IgD-negative memory B cell (primary cell): ENCODE measurements around the gene SND1. TPM values are rescaled to one million over a fixed set of nuclear protein-coding genes. Genes with fewer than 3 reads are reported as not detected.

Experiments used
- H3K27ac Mint-ChIP-seq, 3 donors: one replicate each; pipeline ENCODE4 v1.8.0; 2020 to 2022; ENCODE audit warnings: mild to moderate bottlenecking in 3 of 3, mixed read lengths in 3 of 3, moderate library complexity in 1 of 3
- H3K27me3 Mint-ChIP-seq: one replicate; pipeline ENCODE4 v1.8.0; 2021; ENCODE audit warnings: mixed read lengths
- H3K36me3 Mint-ChIP-seq: one replicate; pipeline ENCODE4 v1.8.0; 2020; ENCODE audit warnings: mild to moderate bottlenecking, mixed read lengths
- H3K4me1 Mint-ChIP-seq, 3 donors: one replicate each; pipeline ENCODE4 v1.8.0; 2020 to 2022; ENCODE audit warnings: mixed read lengths in 3 of 3, mild to moderate bottlenecking in 1 of 3
- H3K4me3 Mint-ChIP-seq, 4 donors: one replicate each; pipeline ENCODE4 v1.8.0; 2020 to 2022; ENCODE audit warnings: mild to moderate bottlenecking in 4 of 4, mixed read lengths in 4 of 4, moderate library complexity in 3 of 4
- H3K9me3 Mint-ChIP-seq, 3 donors: one replicate each; pipeline ENCODE4 v1.8.0; 2020 to 2021; ENCODE audit warnings: mixed read lengths in 3 of 3, mild to moderate bottlenecking in 1 of 3
- polyA plus RNA-seq: library from polyadenylated mRNA; unstranded; fragments of 300-500 nt; fragmentation: Illumina TruSeq; gene quantifications from one replicate; pipeline ENCODE4 v1.2.3, GENCODE V29; 2021

Gene SND1
- polyA plus RNA-seq, 1 donor from 2014 or later, result 138 TPM

GRCh38 chr7:127916735-127917134 is 264.7 kb downstream of the SND1 start:
- Mint-ChIP-seq H3K9me3 (no peaks in the 10 kb centered on the region), H3K36me3 (no peaks in the 10 kb centered on the region), H3K4me1 (peaks cover 13 to 37% (median 31%) of the 10 kb centered on the region in 3 donors), H3K27ac (no peak overlapping the region), H3K4me3 (no peak overlapping the region), H3K27me3 (no peaks in the 10 kb centered on the region)

- H3K4me1 Mint-ChIP-seq, result peaks cover 15 to 32% (median 27%) of the 10 kb centered on the region in 3 donors
- H3K36me3 Mint-ChIP-seq, result no peaks in the 10 kb centered on the region
- H3K27me3 Mint-ChIP-seq, result no peaks in the 10 kb centered on the region
- H3K4me3 Mint-ChIP-seq, result no peak overlapping the region
- H3K9me3 Mint-ChIP-seq, result no peaks in the 10 kb centered on the region
- H3K27ac Mint-ChIP-seq, result no peak overlapping the region
These were observed 266.1 kb downstream of the SND1 start for GRCh38 chr7:127918130-127918529.

- Mint-ChIP-seq H3K27ac (no peak overlapping the region), H3K4me3 (no peak overlapping the region), H3K27me3 (no peaks in the 10 kb centered on the region), H3K9me3 (no peaks in the 10 kb centered on the region), H3K36me3 (no peaks in the 10 kb centered on the region), H3K4me1 (peaks cover 31 to 36% (median 33%) of the 10 kb centered on the region in 3 donors)
These were observed 268.9 kb downstream of the SND1 start for GRCh38 chr7:127920787-127921438.

- Mint-ChIP-seq H3K36me3 (no peaks in the 10 kb centered on the region), H3K27me3 (no peaks in the 10 kb centered on the region), H3K27ac (peak overlapping the region in 1 of 3 donors; percentile 27), H3K9me3 (no peaks in the 10 kb centered on the region), H3K4me3 (peak overlapping the region in 2 of 4 donors; percentile 55 to 77), H3K4me1 (peaks cover 42 to 47% (median 44%) of the 10 kb centered on the region in 3 donors)
These were observed 270.7 kb downstream of the SND1 start for GRCh38 chr7:127922656-127923055.

- no peak overlapping the region for H3K4me3 Mint-ChIP-seq
- no peaks in the 10 kb centered on the region for H3K9me3 Mint-ChIP-seq
- peaks cover 59 to 64% (median 63%) of the 10 kb centered on the region in 3 donors for H3K4me1 Mint-ChIP-seq
- peak overlapping the region in 1 of 3 donors; percentile 25 for H3K27ac Mint-ChIP-seq
- no peaks in the 10 kb centered on the region for H3K27me3 Mint-ChIP-seq
- H3K36me3 Mint-ChIP-seq, result no peaks in the 10 kb centered on the region
These were observed 272.9 kb downstream of the SND1 start for GRCh38 chr7:127924874-127925273.

GRCh38 chr7:127927348-127927696 is 275.3 kb downstream of the SND1 start:
- Mint-ChIP-seq H3K27ac (peak overlapping the region; percentile 11 to 86 (median 24)), H3K27me3 (no peaks in the 10 kb centered on the region), H3K9me3 (no peaks in the 10 kb centered on the region), H3K4me3 (peak overlapping the region; percentile 28 to 93 (median 68)), H3K4me1 (peaks cover 56 to 67% (median 66%) of the 10 kb centered on the region in 3 donors), H3K36me3 (no peaks in the 10 kb centered on the region)

- peak overlapping the region; percentile 11 to 78 (median 37) for H3K27ac Mint-ChIP-seq
- H3K9me3 Mint-ChIP-seq, result no peaks in the 10 kb centered on the region
- peak overlapping the region; percentile 28 to 93 (median 62) for H3K4me3 Mint-ChIP-seq
- peaks cover 58 to 69% (median 69%) of the 10 kb centered on the region in 3 donors for H3K4me1 Mint-ChIP-seq
- no peaks in the 10 kb centered on the region for H3K27me3 Mint-ChIP-seq
- H3K36me3 Mint-ChIP-seq, result no peaks in the 10 kb centered on the region
These were observed 276.2 kb downstream of the SND1 start for GRCh38 chr7:127928222-127928621.

- no peaks in the 10 kb centered on the region for H3K9me3 Mint-ChIP-seq
- no peaks in the 10 kb centered on the region for H3K36me3 Mint-ChIP-seq
- H3K27me3 Mint-ChIP-seq, result no peaks in the 10 kb centered on the region
- peak overlapping the region; percentile 82 to 93 (median 87) for H3K4me3 Mint-ChIP-seq
- H3K4me1 Mint-ChIP-seq, result peaks cover 61 to 70% (median 69%) of the 10 kb centered on the region in 3 donors
- H3K27ac Mint-ChIP-seq, result peak overlapping the region; percentile 37 to 78 (median 57)
These were observed 276.9 kb downstream of the SND1 start for GRCh38 chr7:127928852-127929251.

GRCh38 chr7:127930341-127931328 is 278.6 kb downstream of the SND1 start:
- no peaks in the 10 kb centered on the region for H3K27me3 Mint-ChIP-seq
- peak overlapping the region in 2 of 3 donors; percentile 37 to 83 for H3K27ac Mint-ChIP-seq
- H3K4me3 Mint-ChIP-seq, result peak overlapping the region; percentile 82 to 93 (median 87)
- H3K4me1 Mint-ChIP-seq, result peaks cover 75 to 77% (median 76%) of the 10 kb centered on the region in 3 donors
- H3K9me3 Mint-ChIP-seq, result no peaks in the 10 kb centered on the region
- H3K36me3 Mint-ChIP-seq, result peaks cover 2% of the 10 kb centered on the region

- H3K4me1 Mint-ChIP-seq, result peaks cover 79 to 83% (median 80%) of the 10 kb centered on the region in 3 donors
- no peaks in the 10 kb centered on the region for H3K27me3 Mint-ChIP-seq
- H3K36me3 Mint-ChIP-seq, result peaks cover 2% of the 10 kb centered on the region
- no peaks in the 10 kb centered on the region for H3K9me3 Mint-ChIP-seq
- peak overlapping the region in 2 of 4 donors; percentile 3 to 5 for H3K4me3 Mint-ChIP-seq
- H3K27ac Mint-ChIP-seq, result no peak overlapping the region
These were observed 280.1 kb downstream of the SND1 start for GRCh38 chr7:127932076-127932475.

- peaks cover 2% of the 10 kb centered on the region for H3K36me3 Mint-ChIP-seq
- no peaks in the 10 kb centered on the region for H3K9me3 Mint-ChIP-seq
- H3K4me1 Mint-ChIP-seq, result peaks cover 76 to 80% (median 78%) of the 10 kb centered on the region in 3 donors
- no peaks in the 10 kb centered on the region for H3K27me3 Mint-ChIP-seq
- H3K27ac Mint-ChIP-seq, result peak overlapping the region in 1 of 3 donors; percentile 37
- peak overlapping the region in 2 of 4 donors; percentile 3 to 35 for H3K4me3 Mint-ChIP-seq
These were observed 280.5 kb downstream of the SND1 start for GRCh38 chr7:127932496-127932895.

- Mint-ChIP-seq H3K36me3 (peaks cover 2% of the 10 kb centered on the region), H3K27me3 (no peaks in the 10 kb centered on the region), H3K4me3 (no peak overlapping the region), H3K27ac (peak overlapping the region in 2 of 3 donors; percentile 3 to 37), H3K4me1 (peaks cover 72 to 76% (median 73%) of the 10 kb centered on the region in 3 donors), H3K9me3 (no peaks in the 10 kb centered on the region)
These were observed 281.2 kb downstream of the SND1 start for GRCh38 chr7:127933146-127933545.

GRCh38 chr7:127934711-127935110 is 282.7 kb downstream of the SND1 start:
- H3K27me3 Mint-ChIP-seq, result no peaks in the 10 kb centered on the region
- peak overlapping the region in 1 of 4 donors; percentile 63 for H3K4me3 Mint-ChIP-seq
- no peaks in the 10 kb centered on the region for H3K9me3 Mint-ChIP-seq
- H3K27ac Mint-ChIP-seq, result peak overlapping the region in 1 of 3 donors; percentile 32
- peaks cover 58 to 68% (median 60%) of the 10 kb centered on the region in 3 donors for H3K4me1 Mint-ChIP-seq
- peaks cover 2% of the 10 kb centered on the region for H3K36me3 Mint-ChIP-seq

GRCh38 chr7:127935847-127936376 is 283.9 kb downstream of the SND1 start:
- Mint-ChIP-seq H3K36me3 (peaks cover 2% of the 10 kb centered on the region), H3K4me3 (peak overlapping the region in 2 of 4 donors; percentile 7 to 74), H3K9me3 (no peaks in the 10 kb centered on the region), H3K4me1 (peaks cover 53 to 65% (median 53%) of the 10 kb centered on the region in 3 donors), H3K27ac (peak overlapping the region in 1 of 3 donors; percentile 51), H3K27me3 (no peaks in the 10 kb centered on the region)
